CD4-positive, alpha-beta T cell treated with Interleukin-4 for 4 hours (primary cell): ENCODE results near the gene TMEM171.

ENCODE experiments used
- DNase-seq: peaks from one replicate; pipeline ENCODE4 v3.0.0-alpha.2; 2020

TMEM171 gene

DNA sequence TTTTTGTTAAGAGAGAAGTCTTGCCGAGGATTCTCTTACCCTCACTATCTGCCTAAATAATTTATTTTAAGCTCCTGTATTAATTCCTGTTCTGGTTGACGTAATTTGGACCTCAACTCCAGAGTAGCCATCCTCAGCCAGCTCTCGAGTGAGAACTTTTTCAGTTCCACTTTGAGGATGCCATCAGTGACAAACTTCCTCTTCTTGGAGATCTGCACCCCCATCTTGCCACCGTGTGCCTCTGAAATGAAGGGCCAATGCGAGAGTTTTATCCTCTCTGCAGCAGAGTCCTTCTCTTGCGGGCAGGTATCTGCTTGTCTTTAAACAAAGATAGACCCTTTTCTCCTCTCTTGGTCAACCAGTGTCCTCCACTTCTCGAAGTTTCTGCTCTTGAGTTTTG lies 33.1 kb downstream of the TMEM171 start:
- no peak for DNase-seq

DNA sequence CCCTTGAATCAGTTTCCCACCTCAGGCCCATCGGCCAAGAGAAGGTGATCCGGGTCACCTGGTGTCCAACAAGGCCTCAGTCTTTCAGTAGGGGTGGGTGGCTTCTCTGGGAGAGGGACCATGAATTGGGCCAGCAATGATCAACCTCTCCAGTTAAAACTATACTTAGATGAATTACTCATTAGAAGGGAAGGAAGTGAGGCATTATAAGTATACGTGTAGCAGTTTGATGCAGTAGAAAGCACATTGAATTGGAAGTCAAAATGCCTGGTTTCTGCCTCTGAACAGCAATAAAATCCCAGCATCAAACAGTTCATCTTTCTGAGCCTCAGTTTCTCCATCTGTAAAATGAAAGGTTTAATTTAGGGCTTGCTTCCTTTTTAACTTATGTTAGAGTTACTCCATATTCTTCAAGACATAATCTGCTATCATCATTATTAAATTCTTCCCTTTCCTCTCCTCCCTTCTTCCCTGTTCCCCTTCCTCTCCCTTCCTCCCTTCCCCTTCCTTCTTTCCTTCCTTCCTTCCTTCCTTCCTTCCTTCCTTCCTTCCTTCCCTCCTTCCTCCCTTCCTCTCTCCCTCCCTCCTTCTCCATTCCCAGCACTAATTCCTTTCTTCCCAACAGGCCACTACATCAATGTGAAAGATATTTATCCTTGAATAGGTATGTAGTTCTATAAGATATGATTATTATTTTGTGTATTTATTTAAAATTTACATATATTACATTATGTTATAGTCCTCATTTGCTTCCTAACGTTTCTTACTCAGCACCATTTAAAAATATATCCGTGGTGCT lies 34.0 kb downstream of the TMEM171 start:
- DNase-seq = no peak

DNA sequence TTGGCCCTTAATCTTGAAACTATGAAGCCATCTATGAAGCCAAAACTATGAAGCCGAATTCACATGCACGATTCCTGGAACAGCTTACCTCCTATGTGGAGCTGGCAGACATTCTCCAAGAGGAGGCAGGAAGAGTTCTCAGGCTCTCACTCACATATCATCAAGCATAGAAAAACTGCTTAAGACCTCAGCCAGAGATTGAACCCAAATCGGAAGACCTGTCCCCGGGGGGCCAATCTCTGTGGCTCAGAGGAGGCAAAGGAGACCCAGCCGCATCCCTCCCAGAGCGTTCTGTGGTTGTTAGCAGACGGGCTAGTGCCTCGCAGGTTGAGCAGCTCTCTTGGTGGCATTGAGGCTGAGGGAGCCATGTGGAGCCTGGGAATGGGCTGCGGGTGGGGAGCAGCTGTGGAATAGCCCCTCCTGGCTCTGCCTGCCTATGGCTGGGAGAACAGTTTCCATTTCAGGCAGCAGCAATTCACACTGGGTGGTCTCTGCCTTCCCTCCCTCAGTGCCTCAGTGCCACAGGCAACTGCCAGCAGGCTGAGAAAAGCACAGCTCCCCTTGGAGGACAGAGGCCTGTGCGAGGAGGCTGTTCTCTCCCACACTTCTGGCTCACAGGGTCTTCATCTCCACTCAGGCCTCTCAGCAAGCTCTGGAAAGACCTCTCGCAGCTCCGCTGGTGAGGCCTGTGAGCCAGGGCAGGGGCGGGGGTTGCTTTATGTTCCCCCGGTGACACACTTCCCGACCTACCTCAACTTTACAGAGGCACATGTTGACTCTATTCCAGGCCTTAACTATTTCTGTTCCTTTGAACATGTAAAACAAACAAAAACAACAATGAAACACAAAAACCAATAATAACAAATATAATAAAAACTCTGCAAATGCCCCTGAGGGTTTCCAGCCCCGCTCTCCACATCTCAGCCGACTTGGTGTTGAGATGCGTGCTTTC lies 35.2 kb downstream of the TMEM171 start:
- no peak for DNase-seq

DNA sequence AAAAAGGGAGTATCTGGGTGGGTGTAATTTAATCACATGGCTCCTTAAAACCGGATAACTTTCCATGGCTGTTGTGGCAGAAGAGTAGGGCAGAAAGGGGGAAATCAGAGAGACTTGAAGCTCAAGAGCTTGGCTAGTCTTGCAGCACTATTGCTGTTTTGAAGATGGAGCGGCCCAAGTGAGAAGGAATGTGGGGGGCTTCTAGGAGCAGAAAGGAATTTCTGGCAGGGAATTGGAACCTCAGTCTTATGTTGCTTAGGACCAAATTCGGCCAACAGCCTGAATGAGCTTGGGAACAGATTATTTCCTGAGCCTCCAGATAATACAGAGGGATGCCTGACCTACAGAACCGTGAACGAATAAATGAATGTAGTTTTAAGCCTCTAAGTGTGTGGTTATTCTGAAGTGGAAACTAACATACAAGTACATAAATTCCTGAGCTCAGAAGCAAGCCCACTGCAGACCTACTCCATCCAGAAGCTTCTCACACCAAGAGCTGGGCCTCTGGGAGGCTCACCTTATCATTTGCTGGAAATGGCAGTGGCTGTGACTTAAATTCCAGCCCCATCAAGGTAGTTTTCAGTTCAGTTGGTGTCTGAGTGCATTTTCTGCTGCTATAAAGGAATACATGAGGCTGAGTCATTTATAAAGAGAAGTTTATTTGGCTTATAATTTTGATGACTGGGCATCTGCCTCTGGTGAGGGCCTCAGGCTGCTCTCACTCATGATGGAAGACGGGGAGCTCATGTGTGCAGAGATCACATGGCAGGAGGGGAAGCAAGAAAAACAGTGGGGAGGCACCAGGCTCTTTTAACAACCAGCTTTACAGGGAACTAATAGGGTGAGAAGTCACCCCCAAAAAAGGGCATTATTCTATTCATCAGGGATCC lies 37.3 kb downstream of the TMEM171 start:
- no peak for DNase-seq

DNA sequence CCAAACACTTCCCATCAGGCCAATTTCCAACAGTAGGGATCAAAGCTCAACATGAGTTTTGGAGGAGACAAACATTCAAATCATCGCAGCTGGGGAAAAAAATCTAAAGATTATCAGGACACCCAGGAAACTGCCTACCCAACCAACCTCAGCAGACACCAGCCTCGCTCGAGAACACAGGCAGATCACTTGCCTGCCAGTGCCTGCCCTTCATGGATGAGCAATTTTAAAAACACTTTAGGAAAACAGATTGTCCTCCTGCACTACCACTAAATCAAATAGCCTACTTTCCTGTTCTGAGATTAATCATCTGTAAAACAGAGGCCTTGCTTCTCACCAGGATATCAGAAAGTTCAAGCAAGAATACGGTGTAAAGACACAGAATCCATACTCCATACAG lies 37.9 kb downstream of the TMEM171 start:
- no peak for DNase-seq

DNA sequence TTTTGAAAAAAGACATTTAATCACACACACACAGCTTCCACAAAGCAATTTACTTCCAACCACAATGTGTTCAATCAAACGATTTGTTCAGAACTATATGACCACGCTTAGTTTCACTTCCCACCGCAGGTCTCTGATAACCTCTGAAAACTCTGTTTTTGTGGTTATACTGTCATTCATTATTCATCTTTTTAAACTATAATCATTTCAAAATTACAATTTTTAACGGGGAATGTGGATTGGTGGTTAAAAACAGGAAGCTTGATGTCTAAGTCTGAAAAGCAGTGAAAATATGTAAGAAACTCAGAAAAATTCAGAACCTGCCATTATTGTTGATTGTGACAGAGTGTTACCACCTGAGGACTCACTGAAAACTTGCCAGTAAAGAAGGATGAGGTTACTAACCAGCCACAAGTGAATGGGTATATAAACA lies 39.9 kb downstream of the TMEM171 start:
- DNase-seq = peak; percentile 54

DNA sequence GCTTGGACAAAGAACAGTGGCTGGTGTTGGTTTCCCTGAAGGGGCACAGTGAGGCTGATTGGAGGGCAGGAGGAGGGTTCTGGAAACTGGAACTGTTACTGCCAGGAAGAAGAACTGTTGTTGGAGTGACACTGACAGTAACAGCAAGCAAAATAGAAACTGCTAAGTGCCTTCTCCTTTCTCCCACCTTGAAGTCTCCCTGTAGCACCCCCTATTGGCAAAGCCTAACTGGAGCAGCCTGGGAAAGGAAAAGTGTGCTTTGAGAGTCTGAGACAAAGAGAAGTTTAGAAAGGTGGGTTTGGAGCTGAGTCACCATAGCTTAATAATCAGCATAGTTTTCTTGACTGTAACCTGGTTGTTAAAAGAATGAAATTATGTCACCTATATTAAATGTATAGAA lies 50.1 kb downstream of the TMEM171 start:
- DNase-seq = peak; percentile 14

DNA sequence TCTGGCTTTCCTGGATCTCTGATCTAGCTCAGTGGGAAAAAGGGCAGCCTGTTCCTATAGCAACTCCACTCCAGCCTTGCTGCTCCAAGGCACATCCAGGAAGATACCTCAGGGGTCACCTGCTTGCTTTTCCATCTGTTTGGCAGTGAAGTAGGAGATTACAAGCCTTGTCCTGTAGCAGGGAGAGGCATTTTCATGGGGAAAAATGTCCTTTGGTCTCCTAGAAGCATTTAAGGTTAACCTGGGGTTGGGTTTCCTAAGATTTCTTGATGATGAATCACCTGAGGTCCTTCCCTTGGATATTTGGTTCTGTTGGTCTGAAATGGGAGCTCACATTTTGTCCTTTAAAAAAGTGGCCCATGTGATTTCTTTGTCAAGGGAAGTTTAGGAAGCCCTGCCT lies 51.1 kb downstream of the TMEM171 start:
- DNase-seq = no peak

DNA sequence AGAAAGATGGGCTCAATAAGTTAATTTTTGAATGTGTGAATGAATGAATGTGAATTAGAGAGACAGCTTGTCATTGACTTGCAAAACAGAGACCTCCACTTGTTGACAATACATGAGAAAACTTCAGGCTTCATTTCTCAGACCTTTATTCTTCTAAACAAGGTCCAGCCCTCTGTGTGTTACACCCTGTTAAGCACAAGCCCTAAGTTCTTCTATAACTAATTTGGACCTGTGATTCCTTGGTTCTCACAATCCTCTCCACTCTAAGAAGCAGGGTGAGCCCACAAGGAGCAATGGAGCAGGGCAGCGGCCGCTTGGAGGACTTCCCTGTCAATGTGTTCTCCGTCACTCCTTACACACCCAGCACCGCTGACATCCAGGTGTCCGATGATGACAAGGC lies 52.6 kb downstream of the TMEM171 start, which contains the start of gene TMEM174:
TSS of gene TMEM174 (plus strand) at position 243 of the 400 bp plus-strand sequence. CDS start at position 294, 51 bp downstream.
- DNase-seq = no peak

DNA sequence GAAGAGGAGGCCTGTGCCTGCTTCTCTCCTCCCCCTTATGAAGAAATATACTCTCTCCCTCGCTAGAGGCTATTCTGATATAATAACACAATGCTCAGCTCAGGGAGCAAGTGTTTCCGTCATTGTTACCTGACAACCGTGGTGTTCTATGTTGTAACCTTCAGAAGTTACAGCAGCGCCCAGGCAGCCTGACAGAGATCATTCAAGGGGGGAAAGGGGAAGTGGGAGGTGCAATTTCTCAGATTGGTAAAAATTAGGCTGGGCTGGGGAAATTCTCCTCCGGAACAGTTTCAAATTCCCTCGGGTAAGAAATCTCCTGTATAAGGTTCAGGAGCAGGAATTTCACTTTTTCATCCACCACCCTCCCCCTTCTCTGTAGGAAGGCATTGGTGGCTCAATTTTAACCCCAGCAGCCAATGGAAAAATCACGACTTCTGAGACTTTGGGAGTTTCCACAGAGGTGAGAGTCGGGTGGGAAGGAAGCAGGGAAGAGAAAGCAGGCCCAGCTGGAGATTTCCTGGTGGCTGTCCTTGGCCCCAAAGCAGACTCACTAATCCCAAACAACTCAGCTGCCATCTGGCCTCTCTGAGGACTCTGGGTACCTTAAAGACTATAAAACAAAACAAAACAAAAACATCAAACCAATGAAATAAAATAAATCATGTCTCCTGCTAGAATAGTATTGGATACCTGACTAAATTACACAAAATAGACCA lies 53.9 kb downstream of the TMEM171 start:
- no peak for DNase-seq

DNA sequence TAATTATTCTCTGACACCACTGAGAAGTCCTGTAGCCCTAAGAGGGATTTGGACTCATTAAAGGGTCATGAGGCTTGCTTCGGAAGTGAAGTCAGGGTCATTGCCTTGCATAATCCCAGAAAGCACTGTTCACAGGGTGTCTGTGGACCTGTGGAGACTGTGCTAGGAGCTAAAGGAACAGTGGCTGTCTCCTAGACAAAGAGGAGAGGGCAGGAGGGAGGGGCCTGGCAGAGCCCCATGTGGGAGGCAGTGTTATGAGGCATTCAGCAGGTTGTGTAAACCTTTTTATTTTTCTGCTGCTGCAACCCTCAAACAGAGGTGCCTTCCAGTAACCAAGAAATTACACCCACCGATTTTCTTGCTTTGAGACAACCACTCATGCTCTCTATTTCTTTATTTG lies 55.9 kb downstream of the TMEM171 start:
- no peak for DNase-seq

DNA sequence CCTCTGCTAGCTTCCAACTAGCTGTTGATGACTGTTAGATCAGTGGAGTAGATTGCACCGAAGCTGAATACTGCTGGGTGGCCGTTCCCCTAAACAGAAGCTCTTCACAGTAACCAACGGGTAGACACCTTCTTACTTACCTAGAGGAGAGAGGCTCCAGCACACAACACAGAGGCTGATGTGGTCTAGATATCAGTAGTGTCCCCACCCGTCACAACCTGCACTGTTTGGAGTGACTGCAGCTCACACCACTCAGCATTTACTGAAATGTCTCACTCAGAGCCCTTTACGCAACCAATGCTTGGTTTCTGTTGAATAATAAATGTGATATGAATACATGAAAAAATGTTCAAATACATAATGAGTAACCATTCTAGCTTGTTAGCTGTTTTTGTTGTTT lies 57.9 kb downstream of the TMEM171 start:
- DNase-seq = no peak

DNA sequence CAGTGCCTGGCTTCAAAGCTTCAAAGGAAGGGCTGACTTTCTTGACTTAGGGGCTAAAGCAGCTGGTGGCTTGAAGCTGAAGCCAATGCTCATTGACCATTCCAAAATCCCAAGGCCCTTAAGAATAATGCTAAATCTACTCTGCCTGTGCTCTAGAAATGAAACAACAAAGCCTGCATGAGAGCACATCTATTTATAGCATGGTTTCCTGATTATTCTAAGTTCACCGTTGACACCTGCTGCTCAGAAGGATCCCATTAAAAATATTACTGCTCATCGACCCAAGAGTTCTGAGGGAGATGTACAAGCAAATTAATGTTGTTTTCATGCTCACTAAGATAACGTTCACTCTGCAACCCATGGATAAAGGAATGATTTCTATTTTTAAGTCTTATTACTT lies 59.4 kb downstream of the TMEM171 start:
- no peak for DNase-seq

DNA sequence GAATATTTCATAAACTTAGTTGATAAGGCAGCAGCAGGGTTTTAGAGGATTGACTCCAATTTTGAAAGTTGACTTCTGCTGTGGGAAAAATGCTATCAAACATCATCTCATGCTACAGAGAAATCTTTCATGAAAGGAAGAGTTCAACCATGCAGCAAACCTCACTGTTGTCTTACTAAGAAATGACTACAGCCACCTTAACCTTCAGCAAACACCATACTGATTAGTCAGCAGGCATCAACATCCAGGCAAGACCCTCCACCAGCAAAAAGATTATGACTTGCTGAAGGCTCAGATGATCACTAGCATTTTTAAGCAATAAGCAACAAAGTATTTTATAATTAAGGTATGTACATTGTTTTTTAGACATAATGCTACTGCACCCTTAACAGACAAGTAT lies 60.2 kb downstream of the TMEM171 start:
- DNase-seq = no peak
